Adrenal gland (tissue), 12 donors: ENCODE measurements around the gene HYI. TPM values are rescaled to one million over a fixed set of nuclear protein-coding genes. Genes with fewer than 3 reads are reported as not detected.

Source experiments
- DNase-seq, 7 donors: peaks; one replicate each; pipeline ENCODE4 v3.0.0-alpha.2; 2019 to 2020
- H3K27ac ChIP-seq, 5 donors: fragments of 200-600 bp; sonication (generic) in 4 of 5; 1 replicate in 3 of 5; 2 replicates in 2 of 5; pipeline versions ENCODE4 v1.5.1 to v1.8.0; 2016 to 2020; ENCODE audit warnings: mild to moderate bottlenecking in 1 of 5
- H3K27me3 ChIP-seq: fragments of 200-600 bp; 2 replicates; pipeline ENCODE4 v1.8.0; 2021
- H3K36me3 ChIP-seq, 2 donors: fragments of 200-600 bp; replicated peaks in 1 of 2; 1 replicate in 1 of 2; 2 replicates in 1 of 2; pipeline versions ENCODE4 v1.5.1 to v1.8.0; 2018 to 2022
- H3K4me1 ChIP-seq, 2 donors: fragments of 200-600 bp; replicated peaks in 1 of 2; 1 replicate in 1 of 2; 2 replicates in 1 of 2; pipeline versions ENCODE4 v1.5.1 to v1.8.0; 2018 to 2021
- H3K4me3 ChIP-seq, 4 donors: fragments of 200-600 bp; sonication (generic) in 3 of 4; one replicate each; pipeline ENCODE4 v1.5.1; 2016 to 2018
- H3K9me3 ChIP-seq, 3 donors: fragments of 200-600 bp; sonication (generic) in 1 of 3; replicated peaks in 1 of 3; 1 replicate in 2 of 3; 2 replicates in 1 of 3; pipeline versions ENCODE4 v1.5.1 to v1.8.0; 2016 to 2021
- CTCF ChIP-seq, 6 experiments: fragments of 450-650 bp in 4 of 6; fragments of 200-600 bp in 2 of 6; sonication (generic) in 1 of 6; IDR thresholded peaks; 1 replicate in 5 of 6; 2 replicates in 1 of 6; pipeline versions ENCODE4 v1.5.1 to v1.8.0; 2016 to 2021; ENCODE audit warnings: antibody characterized with exemption in 6 of 6, mild to moderate bottlenecking in 2 of 6, moderate library complexity in 1 of 6
- POLR2A ChIP-seq, 2 donors: fragments of 450-650 bp; IDR thresholded peaks; one replicate each; pipeline ENCODE4 v1.6.1; 2017; ENCODE audit warnings: antibody characterized with exemption in 2 of 2, mild to moderate bottlenecking in 2 of 2, moderate library complexity in 1 of 2
- WGBS, 4 donors: extraction: QIAGEN DNeasy Blood & Tissue Kit in 2 of 4; methylation state at CpG; one replicate each; pipeline versions ENCODE4 v1.1.5 to v1.1.7; 2013 to 2017; 5-methylcytosine and 5-hydroxymethylcytosine counted together
- intact Hi-C, 2 donors: fragments of 100-400 bp; cut with DNase I; formaldehyde crosslinking; loops; one replicate each; pipeline versions ENCODE4 v1.14.1 to v1.15.0; 2022 to 2023
- polyA plus RNA-seq, 3 donors: library from polyadenylated mRNA; stranded (reverse); fragments of 200-250 nt in 2 of 3; fragments of 350-450 nt in 1 of 3; fragmentation: Illumina TruSeq in 1 of 3; extraction: RNeasy Lipid Tissue Mini Kit (QIAGEN cat#74804) in 1 of 3; gene quantifications; one replicate each; pipeline ENCODE4 v1.2.3, GENCODE V29; 2013 to 2014
- total RNA-seq, 9 donors: library from RNA; depleted of rRNA in 4 of 9; stranded (reverse); fragments of >200 nt in 4 of 9; fragments of 120-200 nt in 1 of 9; fragmentation: NEBNext Ultra II Directional in 1 of 9; extraction: Animal tissue kit (Norgen Biotek cat#: 25700) in 1 of 9; gene quantifications; one replicate each; pipeline versions ENCODE4 v1.1.0 to v1.2.4, GENCODE V29; 2013 to 2023
- donor health status: healthy with polysubstance abuse.
- donor health status: Bipolar disorder and iron deficiency.
- donor health status: DM: yes; HTN: yes; CAD: no.
- donor health status: DM: no; HTN: no; CAD: no.
- donor health status: DM: no; HTN: no; CAD: no.
- donor health status: DM: yes; HTN: yes; CAD: no.

Gene HYI
- total and polyA plus RNA-seq, 12 donors, result 24.7 to 209 (median 51.9) TPM

- H3K27me3 ChIP-seq, result no peaks in the 10 kb centered on the region
- H3K27ac ChIP-seq, result no peak overlapping the region
- H3K9me3 ChIP-seq, result no peaks in the 10 kb centered on the region
- intact Hi-C loops, result no loop called here
- WGBS, 4 donors, result 92 to 94% (median 93%) methylated on average over 11 of the region's 11 CpGs
- DNase-seq, result peak in 5 of 7 donors; percentile 11 to 52 (median 15)
- H3K4me3 ChIP-seq, result no peak overlapping the region
- peaks cover 6 to 7% of the 10 kb centered on the region in 2 donors for H3K4me1 ChIP-seq
- TF ChIP-seq CTCF (IDR thresholded peaks at IDR 0.05) (no peak), POLR2A (IDR thresholded peaks at IDR 0.05) (no peak)
- peaks cover 0 to 60% of the 10 kb centered on the region in 2 donors for H3K36me3 ChIP-seq
These were observed 4.6 kb downstream of the HYI start for GRCh38 chr1:43448955-43449707.

GRCh38 chr1:43447891-43448708, 5.6 kb downstream of the HYI start:
- peak in 5 of 7 donors; percentile 15 to 52 (median 34) for DNase-seq
- H3K36me3 ChIP-seq, result peaks cover 0 to 70% of the 10 kb centered on the region in 2 donors

GRCh38 chr1:43446881-43447835, 6.6 kb downstream of the HYI start:
- H3K9me3 ChIP-seq, result no peaks in the 10 kb centered on the region
- TF ChIP-seq CTCF (IDR thresholded peaks at IDR 0.05), result no peak
- no peak for TF ChIP-seq POLR2A (IDR thresholded peaks at IDR 0.05)
- H3K27me3 ChIP-seq, result no peaks in the 10 kb centered on the region
- H3K4me1 ChIP-seq, result peaks cover 0 to 6% of the 10 kb centered on the region in 2 donors
- WGBS, 4 donors, result 92 to 94% (median 93%) methylated on average over 16 to 19 of the region's 19 CpGs
- H3K4me3 ChIP-seq, result no peak overlapping the region
- no peak overlapping the region for H3K27ac ChIP-seq
- peaks cover 0 to 79% of the 10 kb centered on the region in 2 donors for H3K36me3 ChIP-seq
- intact Hi-C loops, result no loop called here
- DNase-seq, result peak in 3 of 7 donors; percentile 12 to 51 (median 22)

More at GRCh38 chr1:43447891-43448708, 5.6 kb downstream of the HYI start:
- intact Hi-C loops, result no loop called here
- H3K4me3 ChIP-seq, result no peak overlapping the region
- H3K27ac ChIP-seq, result no peak overlapping the region
- H3K4me1 ChIP-seq, result peaks cover 3 to 6% of the 10 kb centered on the region in 2 donors
- H3K9me3 ChIP-seq, result no peaks in the 10 kb centered on the region
- TF ChIP-seq CTCF (IDR thresholded peaks at IDR 0.05), result no peak
- TF ChIP-seq POLR2A (IDR thresholded peaks at IDR 0.05), result no peak
- no peaks in the 10 kb centered on the region for H3K27me3 ChIP-seq
- 81 to 90% (median 88%) methylated on average over 9 to 25 of the region's 25 CpGs for WGBS, 4 donors
